PFSK-1 (cell line): ENCODE data around the gene SYTL4.

Experiments used
- POLR2AphosphoS5 ChIP-seq: IDR thresholded peaks from 2 replicates; pipeline ENCODE4 v1.6.1; 2012; ENCODE audit warnings: low read depth, mild to moderate bottlenecking, control low read depth, low read length, moderate library complexity
- REST ChIP-seq, 2 experiments: IDR thresholded peaks; 2 replicates each; pipeline versions ENCODE4 v1.6.1 to v1.8.0; 2011 to 2012; ENCODE audit warnings: low read depth in 2 of 2, low read length in 2 of 2, control low read depth in 1 of 2, inconsistent platforms in 1 of 2, mild to moderate bottlenecking in 1 of 2, moderate library complexity in 1 of 2; ENCODE audit not compliant: insufficient read depth in 1 of 2
- SIN3A ChIP-seq: IDR thresholded peaks from 2 replicates; pipeline ENCODE4 v1.6.1; 2012; ENCODE audit warnings: mild to moderate bottlenecking, low read length, moderate library complexity, borderline replicate concordance; ENCODE audit not compliant: insufficient read depth

GRCh38 chrX:100747703-100748102 lies 15.8 kb upstream of the SYTL4 start:
- TF ChIP-seq POLR2AphosphoS5 (no peak), SIN3A (no peak), REST (IDR thresholded peaks at IDR 0.05; ENCODE audit: insufficient read depth in 1 of 2, low read depth in 2 of 2, low read length in 2 of 2) (no peak)
